Retina (tissue), 1 donor: ENCODE results near the gene TRIM3.

Experiments used
- DNase-seq: peaks from one replicate; pipeline ENCODE4 v3.0.0-alpha.2; 2016

TRIM3 gene

GRCh38 chr11:6400431-6401345, 73.1 kb downstream of the TRIM3 start:
- no peak for DNase-seq
